K562 (cell line): ENCODE measurements around the gene SEMA3A. TPM values are rescaled to one million over a fixed set of nuclear protein-coding genes. Genes with fewer than 3 reads are reported as not detected.

ENCODE experiments used
- ARID4B ChIP-seq: sonication (generic); formaldehyde crosslinking; IDR thresholded peaks from 2 replicates; pipeline ENCODE4 v1.8.0; 2022; ENCODE audit warnings: mild to moderate bottlenecking, missing genetic modification reagents
- ATF7 ChIP-seq: fragments of 450-650 bp; IDR thresholded peaks from 2 replicates; pipeline ENCODE4 v1.7.1; 2014; ENCODE audit warnings: mild to moderate bottlenecking, moderate library complexity
- GTF2B ChIP-seq: IDR thresholded peaks from 2 replicates; pipeline ENCODE4 v1.6.1; 2011; ENCODE audit not compliant: insufficient read length; ENCODE audit errors: extremely low read depth
- MEIS2 ChIP-seq: fragments of 450-650 bp; IDR thresholded peaks from 2 replicates; pipeline ENCODE4 v1.6.1; 2014; ENCODE audit warnings: mild to moderate bottlenecking; ENCODE audit not compliant: partially characterized antibody
- NFIX ChIP-seq: fragments of 250-450 bp; sonication (Bioruptor Pico); IDR thresholded peaks from 2 replicates; pipeline ENCODE4 v1.4.0; 2020; ENCODE audit warnings: low read depth, mild to moderate bottlenecking, moderate library complexity
- RAD21 ChIP-seq, 2 experiments: fragments of 250-450 bp in 1 of 2; fragments of 450-650 bp in 1 of 2; sonication (Bioruptor Pico) in 1 of 2; formaldehyde crosslinking in 1 of 2; IDR thresholded peaks in 1 of 2; conservative IDR thresholded peaks in 1 of 2; 2 replicates each; pipeline versions ENCODE4 v1.4.0 to v1.8.0; 2020 to 2022; ENCODE audit warnings: mild to moderate bottlenecking in 2 of 2, moderate library complexity in 1 of 2
- RFX5 ChIP-seq: IDR thresholded peaks from 2 replicates; pipeline ENCODE4 v1.6.1; 2011; ENCODE audit warnings: low read depth, mild to moderate bottlenecking, improper control_type of control experiment, low read length
- SNIP1 ChIP-seq: fragments of 450-650 bp; IDR thresholded peaks from 2 replicates; pipeline ENCODE4 v1.7.1; 2017; ENCODE audit warnings: low read depth, mild to moderate bottlenecking
- THRB ChIP-seq: fragments of 450-650 bp; formaldehyde crosslinking; conservative IDR thresholded peaks from 2 replicates; pipeline ENCODE4 v1.4.0; 2022; ENCODE audit warnings: mild to moderate bottlenecking, missing genetic modification characterization
- ZFP91 ChIP-seq: sonication (generic); formaldehyde crosslinking; IDR thresholded peaks from 2 replicates; pipeline ENCODE4 v1.8.0; 2022; ENCODE audit warnings: mild to moderate bottlenecking, missing genetic modification reagents
- polyA plus RNA-seq, 8 experiments: library from polyadenylated mRNA; depleted of rRNA in 4 of 8; stranded (reverse) in 5 of 8; unstranded in 3 of 8; fragments of >200 nt; fragmentation: Nextera tagmentation in 2 of 8; fragmentation: Illumina TruSeq in 1 of 8; extraction: Ambion mirVana in 2 of 8; extraction: Trizol in 1 of 8; gene quantifications; 2 replicates each; pipeline versions ENCODE4 v1.2.1 to v1.2.3, GENCODE V29; 2011 to 2014; ENCODE audit warnings: inconsistent platforms in 1 of 8, missing spikeins in 1 of 8
- total RNA-seq, 7 experiments: library from RNA; depleted of rRNA in 6 of 7; stranded (reverse); fragments of >200 nt in 6 of 7; fragmentation: Illumina TruSeq in 2 of 7; extraction: Trizol in 2 of 7; gene quantifications; 2 replicates each; pipeline versions ENCODE4 v1.2.1 to v1.2.3, GENCODE V29; 2011 to 2021; ENCODE audit warnings: low replicate concordance in 1 of 7

SEMA3A gene
- total and polyA plus RNA-seq, 9 of the 15 experiments (the other 6 are each of a cell fraction or from before 2014, with no cell fraction given), result 0.36 to 3.0 (median 1.1) TPM

- TF ChIP-seq THRB (CRISPR knock-in tag) (no peak), MEIS2 (no peak), SNIP1 (no peak), ATF7 (no peak), ZFP91 (CRISPR knock-in tag) (no peak), NFIX (CRISPR knock-in tag) (no peak), RFX5 (no peak), GTF2B (no peak), RAD21 (CRISPR knock-in tag; conservative IDR thresholded peaks at IDR 0.05 in 1 of 2, IDR thresholded peaks at IDR 0.05 in 1 of 2) (no peak), ARID4B (CRISPR knock-in tag) (no peak)
Observed at GRCh38 chr7:84162125-84162524, 32.5 kb downstream of the SEMA3A start (continued).
